Keratinocyte (primary cell): ENCODE measurements around the gene TRAF5. TPM values are rescaled to one million over a fixed set of nuclear protein-coding genes. Genes with fewer than 3 reads are reported as not detected.
"Not testable (repeated sequence)": the region's sequence is repeated elsewhere in the genome, so short reads cannot be mapped to it uniquely, and the experiment has no call there.

Experiments
- DNase-seq: peaks from one replicate; pipeline ENCODE4 v3.0.0-alpha.2; 2011; ENCODE audit warnings: low read depth, missing footprints, low spot score
- FAIRE-seq: peaks from 2 replicates; lab custom pipeline; 2011; peaks lifted over from hg19 to GRCh38; lab: Jason Lieb, UNC
- H2AFZ ChIP-seq: 2 replicates; pipeline ENCODE4 v1.6.0; 2012; ENCODE audit warnings: low read length, control low read depth, inconsistent platforms; ENCODE audit not compliant: control insufficient read depth
- H3K27ac ChIP-seq: 2 replicates; pipeline ENCODE4 v1.5.1; 2011; ENCODE audit warnings: low read length; ENCODE audit not compliant: control insufficient read depth, insufficient read depth
- H3K27me3 ChIP-seq: 3 replicates; pipeline ENCODE4 v1.6.0; 2011; ENCODE audit warnings: low read length; ENCODE audit not compliant: control insufficient read depth, insufficient read depth; ENCODE audit errors: extremely low read depth
- H3K36me3 ChIP-seq, 2 experiments: 2 replicates in 1 of 2; 3 replicates in 1 of 2; pipeline ENCODE4 v1.5.1; 2011; ENCODE audit warnings: low read length in 2 of 2, mild to moderate bottlenecking in 1 of 2; ENCODE audit not compliant: control insufficient read depth in 2 of 2, insufficient read depth in 2 of 2; ENCODE audit errors: extremely low read depth in 1 of 2
- H3K4me1 ChIP-seq: 3 replicates; pipeline ENCODE4 v1.5.1; 2011; ENCODE audit warnings: low read length; ENCODE audit not compliant: control insufficient read depth, insufficient read depth; ENCODE audit errors: extremely low read depth
- H3K4me2 ChIP-seq: 3 replicates; pipeline ENCODE4 v1.6.0; 2011; ENCODE audit warnings: low read depth, low read length; ENCODE audit not compliant: control insufficient read depth, insufficient read depth; ENCODE audit errors: extremely low read depth
- H3K4me3 ChIP-seq, 3 experiments: fragments of 200-600 bp in 1 of 3; sonication (generic) in 1 of 3; 2 replicates in 2 of 3; 3 replicates in 1 of 3; pipeline ENCODE4 v1.5.1; 2011 to 2016; ENCODE audit warnings: low read length in 3 of 3, mild to moderate bottlenecking in 3 of 3, control low read depth in 2 of 3, inconsistent platforms in 1 of 3, low read depth in 1 of 3, mixed read lengths in 1 of 3, mixed run types in 1 of 3, moderate library complexity in 1 of 3; ENCODE audit not compliant: control insufficient read depth in 2 of 3, insufficient read depth in 2 of 3; ENCODE audit errors: extremely low read depth in 1 of 3
- H3K79me2 ChIP-seq: 2 replicates; pipeline ENCODE4 v1.6.0; 2012; ENCODE audit warnings: low read length; ENCODE audit not compliant: control insufficient read depth, insufficient read depth
- H3K9ac ChIP-seq: 3 replicates; pipeline ENCODE4 v1.6.0; 2011; ENCODE audit warnings: low read length; ENCODE audit not compliant: control insufficient read depth, insufficient read depth; ENCODE audit errors: extremely low read depth
- H3K9me1 ChIP-seq: 3 replicates; pipeline ENCODE4 v1.6.0; 2011; ENCODE audit warnings: low read length; ENCODE audit not compliant: control insufficient read depth, insufficient read depth; ENCODE audit errors: extremely low read depth
- H3K9me3 ChIP-seq: 2 replicates; pipeline ENCODE4 v1.5.1; 2012; ENCODE audit warnings: low read depth, low read length; ENCODE audit not compliant: control insufficient read depth
- H4K20me1 ChIP-seq: 3 replicates; pipeline ENCODE4 v1.6.0; 2011; ENCODE audit warnings: low read length; ENCODE audit not compliant: control insufficient read depth, insufficient read depth; ENCODE audit errors: extremely low read depth
- EZH2 ChIP-seq: IDR thresholded peaks from one replicate; pipeline ENCODE4 v1.6.1; 2012; ENCODE audit warnings: inconsistent platforms, mild to moderate bottlenecking, low read length, moderate library complexity
- dilution Hi-C: fragments of 300-500 bp; cut with MboI; formaldehyde crosslinking; loops from one replicate; pipeline ENCODE4 v1.7.0; 2020; ENCODE audit warnings: low sequenced_read_pairs; ENCODE audit not compliant: extremely low pct_ligation_motif_present
- polyA plus RNA-seq, 5 experiments: library from polyadenylated mRNA; depleted of rRNA in 3 of 5; stranded (reverse) in 3 of 5; stranded (forward) in 1 of 5; unstranded in 1 of 5; fragments of >200 nt; gene quantifications; 1 replicate in 1 of 5; 2 replicates in 3 of 5; 3 replicates in 1 of 5; pipeline versions ENCODE4 v1.2.1 to v1.2.3, GENCODE V29; 2011 to 2012; ENCODE audit warnings: missing spikeins in 2 of 5, low read depth in 1 of 5, low replicate concordance in 1 of 5
- TF ChIP-seq, protein P1 (sequence below), 3 experiments: IDR thresholded peaks in 1 of 3; conservative IDR thresholded peaks in 1 of 3; optimal IDR thresholded peaks in 1 of 3; 2 replicates in 2 of 3; 3 replicates in 1 of 3; pipeline versions ENCODE3 to v1.5.1; 2011; ENCODE audit warnings: low read length in 3 of 3, mild to moderate bottlenecking in 3 of 3, moderate library complexity in 2 of 3, control low read depth in 1 of 3, inconsistent platforms in 1 of 3; ENCODE audit not compliant: insufficient read depth in 2 of 3; ENCODE audit errors: extremely low read depth in 1 of 3

The TRAF5 gene
- polyA plus RNA-seq, 1 donor (not counting 4 experiments of a cell fraction or from before 2014, with no cell fraction given) = 2.1 TPM

DNA sequence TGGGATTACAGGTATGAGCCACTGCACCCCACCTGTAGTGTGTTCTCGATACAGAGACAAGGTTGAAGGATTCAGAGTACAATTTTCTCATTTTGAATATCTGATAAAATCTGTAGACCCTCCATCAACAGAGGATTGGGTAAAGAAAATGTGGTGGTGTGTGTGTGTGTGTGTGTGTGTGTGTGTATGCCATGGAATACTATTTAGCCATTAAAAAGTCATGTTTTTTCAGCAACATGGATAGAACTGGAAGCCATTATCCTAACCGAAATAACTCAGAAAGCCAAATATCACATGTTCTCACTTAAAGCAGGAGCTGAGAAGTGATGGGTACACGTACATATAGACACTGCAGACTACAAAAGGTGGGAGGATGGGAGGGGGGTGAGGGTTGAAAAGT is 57.9 kb downstream of the TRAF5 start:
- Histone ChIP-seq H3K27me3 (no peaks in the 10 kb centered on the region), H4K20me1 (no peaks in the 10 kb centered on the region), H2AFZ (no peak overlapping the region), H3K4me3 (no peak overlapping the region), H3K4me2 (no peak overlapping the region), H3K9ac (no peak overlapping the region), H3K9me1 (no peaks in the 10 kb centered on the region), H3K27ac (no peak overlapping the region), H3K4me1 (peaks cover 6% of the 10 kb centered on the region), H3K79me2 (no peaks in the 10 kb centered on the region), H3K36me3 (no peaks in the 10 kb centered on the region), H3K9me3 (no peaks in the 10 kb centered on the region)
- dilution Hi-C loops = no loop called here
- DNase-seq = no peak
- TF ChIP-seq, protein P1, sequence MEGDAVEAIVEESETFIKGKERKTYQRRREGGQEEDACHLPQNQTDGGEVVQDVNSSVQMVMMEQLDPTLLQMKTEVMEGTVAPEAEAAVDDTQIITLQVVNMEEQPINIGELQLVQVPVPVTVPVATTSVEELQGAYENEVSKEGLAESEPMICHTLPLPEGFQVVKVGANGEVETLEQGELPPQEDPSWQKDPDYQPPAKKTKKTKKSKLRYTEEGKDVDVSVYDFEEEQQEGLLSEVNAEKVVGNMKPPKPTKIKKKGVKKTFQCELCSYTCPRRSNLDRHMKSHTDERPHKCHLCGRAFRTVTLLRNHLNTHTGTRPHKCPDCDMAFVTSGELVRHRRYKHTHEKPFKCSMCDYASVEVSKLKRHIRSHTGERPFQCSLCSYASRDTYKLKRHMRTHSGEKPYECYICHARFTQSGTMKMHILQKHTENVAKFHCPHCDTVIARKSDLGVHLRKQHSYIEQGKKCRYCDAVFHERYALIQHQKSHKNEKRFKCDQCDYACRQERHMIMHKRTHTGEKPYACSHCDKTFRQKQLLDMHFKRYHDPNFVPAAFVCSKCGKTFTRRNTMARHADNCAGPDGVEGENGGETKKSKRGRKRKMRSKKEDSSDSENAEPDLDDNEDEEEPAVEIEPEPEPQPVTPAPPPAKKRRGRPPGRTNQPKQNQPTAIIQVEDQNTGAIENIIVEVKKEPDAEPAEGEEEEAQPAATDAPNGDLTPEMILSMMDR (optimal IDR thresholded peaks at IDR 0.05 in 1 of 3, IDR thresholded peaks at IDR 0.05 in 1 of 3, conservative IDR thresholded peaks at IDR 0.05 in 1 of 3; ENCODE audit: extremely low read depth in 1 of 3, insufficient read depth in 2 of 3, low read length in 3 of 3) = no peak
- TF ChIP-seq EZH2 = no peak
- FAIRE-seq = no peak

DNA sequence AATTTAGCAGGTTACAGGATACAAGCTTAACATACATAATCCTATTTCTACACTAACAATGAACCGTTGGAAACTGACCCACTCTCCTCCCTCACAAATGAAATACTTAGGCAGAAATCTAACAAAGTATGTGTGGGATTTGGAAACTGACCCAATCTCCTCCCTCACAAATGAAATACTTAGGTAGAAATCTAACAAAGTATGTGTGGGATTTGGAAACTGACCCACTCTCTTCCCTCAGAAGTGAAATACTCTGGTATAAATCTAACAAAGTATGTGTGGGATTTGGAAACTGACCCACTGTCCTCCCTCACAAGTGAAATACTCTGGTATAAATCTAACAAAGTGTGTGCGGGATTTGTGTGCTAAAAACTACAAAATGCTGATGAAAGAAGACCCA is 60.3 kb downstream of the TRAF5 start:
- Histone ChIP-seq H3K4me2 (no peak overlapping the region), H3K9me1 (no peaks in the 10 kb centered on the region), H4K20me1 (no peaks in the 10 kb centered on the region), H2AFZ (no peak overlapping the region), H3K4me3 (no peak overlapping the region), H3K79me2 (no peaks in the 10 kb centered on the region), H3K4me1 (peaks cover 6% of the 10 kb centered on the region), H3K9me3 (no peaks in the 10 kb centered on the region), H3K36me3 (no peaks in the 10 kb centered on the region), H3K27me3 (no peaks in the 10 kb centered on the region), H3K27ac (no peak overlapping the region), H3K9ac (no peak overlapping the region)
- no peak for TF ChIP-seq EZH2
- TF ChIP-seq, protein P1 (optimal IDR thresholded peaks at IDR 0.05 in 1 of 3, IDR thresholded peaks at IDR 0.05 in 1 of 3, conservative IDR thresholded peaks at IDR 0.05 in 1 of 3; ENCODE audit: extremely low read depth in 1 of 3, insufficient read depth in 2 of 3, low read length in 3 of 3) = no peak
- dilution Hi-C loops = no loop called here
- FAIRE-seq (no peak), DNase-seq (no peak)

DNA sequence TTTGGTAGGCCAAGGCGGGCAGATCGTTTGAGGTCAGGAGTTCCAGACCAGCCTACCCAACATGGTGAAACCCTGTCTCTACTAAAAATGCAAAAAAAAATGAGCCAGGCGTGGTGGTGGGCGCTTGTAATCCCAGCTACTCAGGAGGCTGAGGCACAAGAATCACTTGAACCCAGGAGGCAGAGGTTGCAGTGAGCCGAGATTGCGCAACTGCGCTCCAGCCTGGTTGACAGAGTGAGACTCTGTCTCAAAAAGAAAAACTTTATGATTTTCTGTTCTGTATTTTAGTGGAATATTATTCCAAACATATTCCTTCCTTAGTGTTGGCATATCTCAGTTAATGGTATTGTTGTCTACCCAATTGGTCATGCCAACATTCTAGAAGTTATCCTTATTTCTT is 64.2 kb downstream of the TRAF5 start:
- H3K4me1 ChIP-seq, FAIRE-seq, H3K9ac ChIP-seq, H3K27ac ChIP-seq, H2AFZ ChIP-seq, H4K20me1 ChIP-seq, H3K9me1 ChIP-seq, DNase-seq, H3K27me3 ChIP-seq, H3K9me3 ChIP-seq, H3K79me2 ChIP-seq, dilution Hi-C loops, H3K4me2 ChIP-seq, H3K4me3 ChIP-seq, H3K36me3 ChIP-seq: not testable (repeated sequence)
